CD14-positive monocyte (primary cell): ENCODE data around the gene GRIK5. TPM values are rescaled to one million over a fixed set of nuclear protein-coding genes. Genes with fewer than 3 reads are reported as not detected.

Experiments used
- DNase-seq, 3 donors: peaks; one replicate each; pipeline ENCODE4 v3.0.0-alpha.2; 2011 to 2022
- H2AFZ ChIP-seq: 2 replicates; pipeline ENCODE4 v1.6.0; 2012; ENCODE audit warnings: mild to moderate bottlenecking, low read depth, low read length, inconsistent platforms; ENCODE audit not compliant: insufficient read depth, poor library complexity, severe bottlenecking
- H3K27ac ChIP-seq, 2 donors: 1 replicate in 1 of 2; 2 replicates in 1 of 2; pipeline ENCODE4 v1.5.1; 2012 to 2013; ENCODE audit warnings: low read length in 2 of 2, control low read depth in 1 of 2, inconsistent platforms in 1 of 2, low read depth in 1 of 2, mild to moderate bottlenecking in 1 of 2
- H3K27me3 ChIP-seq, 2 donors: one replicate each; pipeline versions ENCODE4 v1.6.0 to v1.6.1; 2011 to 2013; ENCODE audit warnings: low read length in 2 of 2; ENCODE audit not compliant: control insufficient read depth in 2 of 2, insufficient read depth in 2 of 2
- H3K36me3 ChIP-seq, 2 donors: replicated peaks in 1 of 2; 1 replicate in 1 of 2; 2 replicates in 1 of 2; pipeline versions ENCODE4 v1.5.1 to v1.6.1; 2012 to 2013; ENCODE audit warnings: low read length in 2 of 2, control low read depth in 1 of 2, inconsistent platforms in 1 of 2, mild to moderate bottlenecking in 1 of 2; ENCODE audit not compliant: insufficient read depth in 2 of 2, control insufficient read depth in 1 of 2
- H3K4me1 ChIP-seq, 2 donors: 1 replicate in 1 of 2; 2 replicates in 1 of 2; pipeline versions ENCODE4 v1.5.1 to v1.6.1; 2012 to 2013; ENCODE audit warnings: low read length in 2 of 2, control low read depth in 1 of 2, inconsistent platforms in 1 of 2, mild to moderate bottlenecking in 1 of 2, moderate library complexity in 1 of 2; ENCODE audit not compliant: insufficient read depth in 2 of 2, control insufficient read depth in 1 of 2
- H3K4me2 ChIP-seq: replicated peaks from 2 replicates; pipeline ENCODE3; 2012; ENCODE audit warnings: low read length, moderate library complexity, mild to moderate bottlenecking; ENCODE audit not compliant: poor library complexity, severe bottlenecking; ENCODE audit errors: extremely low read depth
- H3K4me3 ChIP-seq, 3 experiments: fragments of 200-600 bp in 1 of 3; sonication (generic) in 1 of 3; replicated peaks in 1 of 3; 1 replicate in 2 of 3; 2 replicates in 1 of 3; pipeline ENCODE4 v1.5.1; 2011 to 2013; ENCODE audit warnings: low read length in 3 of 3, mild to moderate bottlenecking in 3 of 3, control low read depth in 2 of 3, low read depth in 2 of 3, inconsistent platforms in 1 of 3, moderate library complexity in 1 of 3
- H3K79me2 ChIP-seq: 2 replicates; pipeline ENCODE4 v1.6.0; 2012; ENCODE audit warnings: mild to moderate bottlenecking, control low read depth, inconsistent platforms, low read length, moderate library complexity; ENCODE audit not compliant: insufficient read depth
- H3K9ac ChIP-seq: 2 replicates; pipeline ENCODE4 v1.6.0; 2017; ENCODE audit warnings: low read length, mild to moderate bottlenecking; ENCODE audit not compliant: insufficient read depth, poor library complexity, severe bottlenecking
- H3K9me3 ChIP-seq, 2 donors: replicated peaks in 1 of 2; 1 replicate in 1 of 2; 2 replicates in 1 of 2; pipeline versions ENCODE4 v1.5.1 to v1.6.1; 2012 to 2013; ENCODE audit warnings: low read length in 2 of 2, control low read depth in 1 of 2; ENCODE audit not compliant: control insufficient read depth in 1 of 2, insufficient read depth in 1 of 2
- H4K20me1 ChIP-seq: 2 replicates; pipeline ENCODE4 v1.6.0; 2012; ENCODE audit warnings: mild to moderate bottlenecking, low read length, control low read depth, moderate library complexity; ENCODE audit not compliant: insufficient read depth
- H3K27ac Mint-ChIP-seq, 7 donors: one replicate each; pipeline ENCODE4 v1.8.0; 2020; ENCODE audit warnings: mild to moderate bottlenecking in 7 of 7, mixed read lengths in 7 of 7, moderate library complexity in 6 of 7, inconsistent platforms in 2 of 7
- H3K27me3 Mint-ChIP-seq, 3 donors: one replicate each; pipeline ENCODE4 v1.8.0; 2021 to 2022; ENCODE audit warnings: low read depth in 3 of 3, mild to moderate bottlenecking in 3 of 3, mixed read lengths in 3 of 3, moderate library complexity in 3 of 3, inconsistent platforms in 1 of 3
- H3K36me3 Mint-ChIP-seq, 2 donors: one replicate each; pipeline ENCODE4 v1.8.0; 2020; ENCODE audit warnings: mixed read lengths in 2 of 2, inconsistent platforms in 1 of 2, mild to moderate bottlenecking in 1 of 2
- H3K4me1 Mint-ChIP-seq: one replicate; pipeline ENCODE4 v1.8.0; 2020; ENCODE audit warnings: mild to moderate bottlenecking, mixed read lengths
- H3K4me3 Mint-ChIP-seq, 2 donors: one replicate each; pipeline ENCODE4 v1.8.0; 2020; ENCODE audit warnings: mild to moderate bottlenecking in 2 of 2, mixed read lengths in 2 of 2, moderate library complexity in 1 of 2
- H3K9me3 Mint-ChIP-seq, 7 donors: one replicate each; pipeline ENCODE4 v1.8.0; 2020 to 2022; ENCODE audit warnings: mixed read lengths in 7 of 7, mild to moderate bottlenecking in 6 of 7, moderate library complexity in 6 of 7, inconsistent platforms in 2 of 7
- WGBS: methylation state at CpG from one replicate; pipeline ENCODE4 v1.1.5; 2013; ENCODE audit warnings: missing lambda C conversion rate; ENCODE audit not compliant: insufficient coverage; 5-methylcytosine and 5-hydroxymethylcytosine counted together
- intact Hi-C, 2 donors: fragments of 100-400 bp; cut with micrococcal nuclease; formaldehyde crosslinking; loops; one replicate each; pipeline versions ENCODE4 v1.15.0 to v1.15.1; 2023
- polyA plus RNA-seq, 3 donors: library from polyadenylated mRNA; depleted of rRNA in 1 of 3; unstranded in 2 of 3; stranded (reverse) in 1 of 3; fragments of 300-500 nt in 2 of 3; fragments of >200 nt in 1 of 3; fragmentation: Illumina TruSeq in 2 of 3; gene quantifications; 1 replicate in 2 of 3; 2 replicates in 1 of 3; pipeline ENCODE4 v1.2.3, GENCODE V29; 2012 to 2021
- TF ChIP-seq, protein P1 (sequence below): fragments of 200-600 bp; IDR thresholded peaks from one replicate; pipeline ENCODE4 v1.8.0; 2022; ENCODE audit warnings: antibody characterized with exemption, mild to moderate bottlenecking

GRIK5 gene
- polyA plus RNA-seq, 3 donors, result 0.12 to 0.28 TPM; not detected in 1

DNA sequence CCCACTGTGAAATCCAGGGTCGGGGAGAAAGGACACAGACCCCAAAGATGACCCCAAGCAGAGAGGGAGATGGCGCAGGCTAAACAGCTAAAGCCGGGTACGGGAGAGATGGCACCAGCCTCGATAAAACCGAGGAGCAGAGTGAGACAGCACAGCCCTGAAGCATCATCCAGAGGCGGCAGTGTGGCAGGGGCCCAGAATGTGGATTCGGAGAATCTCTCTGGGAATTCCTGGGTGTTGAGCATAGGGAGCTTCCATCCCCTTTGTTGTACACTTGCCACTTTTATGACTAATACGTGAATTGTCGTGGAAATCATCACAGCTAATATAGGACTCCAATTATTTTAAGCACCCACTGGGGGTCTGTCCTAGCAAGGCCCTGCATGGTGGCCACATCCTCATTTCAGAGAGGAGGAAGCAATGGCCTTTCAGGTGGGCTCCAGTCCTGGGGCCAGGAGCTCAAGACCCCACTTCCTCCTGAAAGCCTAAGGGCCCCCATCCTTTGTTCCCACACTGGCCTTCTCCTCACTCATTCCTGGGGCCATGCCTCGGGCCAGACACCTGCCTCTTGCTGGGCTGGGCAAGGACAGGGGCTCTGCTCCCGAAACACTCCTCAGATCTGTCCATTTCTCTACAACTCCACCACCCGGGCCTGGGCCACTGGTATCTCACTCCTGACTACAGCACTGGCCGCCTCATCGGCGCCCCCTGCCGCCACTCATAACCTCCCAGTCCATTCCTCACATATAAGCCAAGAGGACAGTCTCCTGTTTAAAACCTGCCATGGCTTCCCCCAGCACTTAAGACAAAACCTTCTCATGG is 46.7 kb downstream of the GRIK5 start:
- no peaks in the 10 kb centered on the region for H3K27me3 Mint-ChIP-seq
- H3K27ac Mint-ChIP-seq, result no peak overlapping the region

DNA sequence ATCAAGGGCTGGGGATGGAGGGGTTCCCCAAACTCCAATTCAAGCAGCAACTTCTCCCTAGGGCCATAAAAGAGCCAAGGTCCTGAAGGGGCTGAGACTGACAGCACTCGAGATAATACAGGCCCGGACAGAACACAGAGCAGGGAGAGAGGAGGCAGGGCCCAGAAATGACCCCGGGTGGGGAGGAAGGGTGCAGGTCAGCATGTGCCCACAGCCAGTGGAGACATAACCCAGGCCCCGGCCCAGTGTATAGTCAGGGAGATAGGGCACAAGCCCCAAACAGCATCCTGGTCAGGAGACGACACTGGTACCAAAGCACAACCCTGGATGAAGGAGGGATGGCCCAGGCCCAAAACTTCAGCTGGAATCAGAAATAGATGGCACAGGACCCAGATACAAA is 47.4 kb downstream of the GRIK5 start:
- Histone ChIP-seq H3K4me3 (no peak overlapping the region), H3K79me2 (no peaks in the 10 kb centered on the region), H3K36me3 (no peaks in the 10 kb centered on the region), H3K9me3 (no peaks in the 10 kb centered on the region), H3K4me1 (no peaks in the 10 kb centered on the region), H2AFZ (no peak overlapping the region), H4K20me1 (no peaks in the 10 kb centered on the region), H3K9ac (no peak overlapping the region), H3K27ac (no peak overlapping the region), H3K4me2 (no peak overlapping the region), H3K27me3 (no peaks in the 10 kb centered on the region)
- H3K36me3 Mint-ChIP-seq, result no peaks in the 10 kb centered on the region
- TF ChIP-seq, protein P1, sequence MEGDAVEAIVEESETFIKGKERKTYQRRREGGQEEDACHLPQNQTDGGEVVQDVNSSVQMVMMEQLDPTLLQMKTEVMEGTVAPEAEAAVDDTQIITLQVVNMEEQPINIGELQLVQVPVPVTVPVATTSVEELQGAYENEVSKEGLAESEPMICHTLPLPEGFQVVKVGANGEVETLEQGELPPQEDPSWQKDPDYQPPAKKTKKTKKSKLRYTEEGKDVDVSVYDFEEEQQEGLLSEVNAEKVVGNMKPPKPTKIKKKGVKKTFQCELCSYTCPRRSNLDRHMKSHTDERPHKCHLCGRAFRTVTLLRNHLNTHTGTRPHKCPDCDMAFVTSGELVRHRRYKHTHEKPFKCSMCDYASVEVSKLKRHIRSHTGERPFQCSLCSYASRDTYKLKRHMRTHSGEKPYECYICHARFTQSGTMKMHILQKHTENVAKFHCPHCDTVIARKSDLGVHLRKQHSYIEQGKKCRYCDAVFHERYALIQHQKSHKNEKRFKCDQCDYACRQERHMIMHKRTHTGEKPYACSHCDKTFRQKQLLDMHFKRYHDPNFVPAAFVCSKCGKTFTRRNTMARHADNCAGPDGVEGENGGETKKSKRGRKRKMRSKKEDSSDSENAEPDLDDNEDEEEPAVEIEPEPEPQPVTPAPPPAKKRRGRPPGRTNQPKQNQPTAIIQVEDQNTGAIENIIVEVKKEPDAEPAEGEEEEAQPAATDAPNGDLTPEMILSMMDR, result no peak
- H3K4me3 Mint-ChIP-seq, result no peak overlapping the region
- no peak overlapping the region for H3K27ac Mint-ChIP-seq
- 91% methylated on average over 5 of the region's 5 CpGs for WGBS
- intact Hi-C loops, result no loop called here
- no peak for DNase-seq
- peaks cover 0 to 2% (median 0%) of the 10 kb centered on the region in 3 donors for H3K27me3 Mint-ChIP-seq
- H3K4me1 Mint-ChIP-seq, result no peaks in the 10 kb centered on the region
- peaks cover 0 to 2% (median 0%) of the 10 kb centered on the region in 7 donors for H3K9me3 Mint-ChIP-seq

More for the DNA sequence above, 46.7 kb downstream of the GRIK5 start:
- H3K4me3 ChIP-seq, result no peak overlapping the region
- no peak for DNase-seq
- no peaks in the 10 kb centered on the region for H3K4me1 Mint-ChIP-seq
- no peak overlapping the region for H3K27ac ChIP-seq
- H3K4me1 ChIP-seq, result no peaks in the 10 kb centered on the region
- H3K36me3 Mint-ChIP-seq, result no peaks in the 10 kb centered on the region
- no peaks in the 10 kb centered on the region for H4K20me1 ChIP-seq
- H3K9me3 Mint-ChIP-seq, result peaks cover 0 to 2% (median 0%) of the 10 kb centered on the region in 7 donors
- no peak overlapping the region for H3K9ac ChIP-seq
- 91% methylated on average over 14 of the region's 17 CpGs for WGBS
- H2AFZ ChIP-seq, result no peak overlapping the region
- no peak overlapping the region for H3K4me2 ChIP-seq
- H3K9me3 ChIP-seq, result no peaks in the 10 kb centered on the region
- H3K27me3 ChIP-seq, result no peaks in the 10 kb centered on the region
- intact Hi-C loops, result no loop called here
- TF ChIP-seq, protein P1, result peak; percentile 40
- H3K36me3 ChIP-seq, result no peaks in the 10 kb centered on the region
- no peak overlapping the region for H3K4me3 Mint-ChIP-seq
- no peaks in the 10 kb centered on the region for H3K79me2 ChIP-seq
